Pericardium fibroblast (primary cell): ENCODE measurements around the gene SLC25A14. TPM values are rescaled to one million over a fixed set of nuclear protein-coding genes. Genes with fewer than 3 reads are reported as not detected.

Experiments used
- total RNA-seq: library from RNA; depleted of rRNA; stranded (reverse); fragments of >200 nt; gene quantifications from 2 replicates; pipeline ENCODE4 v1.2.3, GENCODE V29; 2015

SLC25A14 gene
- 3.4 and 4.2 TPM in 2 replicates for total RNA-seq

GRCh38 chrX:130339408-130340222 lies at the start of gene SLC25A14:
Gene SLC25A14, plus strand, starts transcription at chrX:130339919. Its CDS starts 360 bp downstream, at chrX:130340279.

GRCh38 chrX:130385520-130385919 lies 45.8 kb downstream of the SLC25A14 start, which contains the start of gene GPR119:
Gene GPR119, minus strand, starts transcription at chrX:130385674. Its CDS starts 227 bp downstream, at chrX:130385447.

GRCh38 chrX:130401415-130402207 lies 61.9 kb downstream of the SLC25A14 start, which contains the start of gene RBMX2:
Gene RBMX2, plus strand, starts transcription at chrX:130401987. Its CDS starts 46 bp downstream, at chrX:130402033.

Other genes with a start within 250 kb of the SLC25A14 start
- gene ELF4, start 229.4 kb upstream of the SLC25A14 start, total RNA-seq: 16.7 and 19.9 TPM in 2 replicates
- 10.6 and 12.4 TPM in 2 replicates for gene AIFM1, start 174.1 kb upstream of the SLC25A14 start, total RNA-seq
- 3.6 and 10.6 TPM in 2 replicates for gene RAB33A, start 168.0 kb upstream of the SLC25A14 start, total RNA-seq
- gene ZNF280C, start 71.0 kb upstream of the SLC25A14 start, total RNA-seq: 1.6 and 4.1 TPM in 2 replicates
- gene GPR119, start 45.8 kb downstream of the SLC25A14 start, total RNA-seq: not detected in 2 replicates
- gene RBMX2, start 62.1 kb downstream of the SLC25A14 start, total RNA-seq: 10.7 and 12.3 TPM in 2 replicates